Measurements from ENCODE around the gene PXMP4. TPM values are rescaled to one million over a fixed set of nuclear protein-coding genes. Genes with fewer than 3 reads are reported as not detected.
A peak's percentile ranks its signal among the peaks of the same experiment; 100 is the strongest.

PXMP4 gene
- 35.6 TPM for total RNA-seq
- long read RNA-seq, full-length matches to known transcripts = 26 of 37 reads
- long read RNA-seq, partial matches to known transcripts = 1 of 37 reads
- long read RNA-seq, other reads (novel, unspliced or antisense) = 10 of 37 reads

GRCh38 chr20:33719989-33720709, at the start of gene PXMP4:
PXMP4 (minus strand) TSS chr20:33720310; CDS start chr20:33720207, 103 bp downstream.
- H3K27ac ChIP-seq = peak within 1 kb of the TSS; percentile 87
- DNase-seq = peak; percentile 92
- no peaks in the 10 kb centered on the region for H3K9me3 ChIP-seq
- H3K4me1 ChIP-seq = peaks cover 11% of the 10 kb centered on the region
- peaks cover 3% of the 10 kb centered on the region for H3K36me3 ChIP-seq
- intact Hi-C loops (cut with DNase I) = no loop called here
- peak; percentile 97 for ATAC-seq
- H3K27me3 ChIP-seq = no peaks in the 10 kb centered on the region
- TF ChIP-seq CTCF (IDR thresholded peaks at IDR 0.05) = no peak
- H3K4me3 ChIP-seq = peak within 1 kb of the TSS; percentile 89

- H3K9me3 ChIP-seq = no peaks in the 10 kb centered on the region
- intact Hi-C loops (cut with DNase I) = no loop called here
- DNase-seq (no peak), ATAC-seq (no peak)
- no peak for TF ChIP-seq CTCF (IDR thresholded peaks at IDR 0.05)
- peaks cover 28% of the 10 kb centered on the region for H3K36me3 ChIP-seq
- H3K4me1 ChIP-seq = no peaks in the 10 kb centered on the region
- no peak overlapping the region for H3K4me3 ChIP-seq
- H3K27ac ChIP-seq = no peak overlapping the region
- H3K27me3 ChIP-seq = no peaks in the 10 kb centered on the region
Measured at GRCh38 chr20:33769043-33769442, 48.9 kb upstream of the PXMP4 start.

GRCh38 chr20:33767777-33768138, 47.6 kb upstream of the PXMP4 start:
- H3K36me3 ChIP-seq = peaks cover 23% of the 10 kb centered on the region
- no peak overlapping the region for H3K4me3 ChIP-seq
- H3K9me3 ChIP-seq = no peaks in the 10 kb centered on the region
- no peak overlapping the region for H3K27ac ChIP-seq
- no peak for DNase-seq
- no peaks in the 10 kb centered on the region for H3K27me3 ChIP-seq
- H3K4me1 ChIP-seq = no peaks in the 10 kb centered on the region
- TF ChIP-seq CTCF (IDR thresholded peaks at IDR 0.05) = no peak
- ATAC-seq = no peak
- intact Hi-C loops (cut with DNase I) = no loop called here

- H3K27ac ChIP-seq = no peak overlapping the region
- no peak for ATAC-seq
- intact Hi-C loops (cut with DNase I) = no loop called here
- no peaks in the 10 kb centered on the region for H3K4me1 ChIP-seq
- no peaks in the 10 kb centered on the region for H3K27me3 ChIP-seq
- H3K9me3 ChIP-seq = no peaks in the 10 kb centered on the region
- H3K4me3 ChIP-seq = no peak overlapping the region
- H3K36me3 ChIP-seq = peaks cover 21% of the 10 kb centered on the region
- no peak for DNase-seq
- no peak for TF ChIP-seq CTCF (IDR thresholded peaks at IDR 0.05)
Measured at GRCh38 chr20:33766686-33767085, 46.6 kb upstream of the PXMP4 start.

- Histone ChIP-seq H3K27ac (no peak overlapping the region), H3K36me3 (peaks cover 21% of the 10 kb centered on the region), H3K9me3 (no peaks in the 10 kb centered on the region), H3K27me3 (no peaks in the 10 kb centered on the region), H3K4me3 (no peak overlapping the region), H3K4me1 (no peaks in the 10 kb centered on the region)
- no peak for TF ChIP-seq CTCF (IDR thresholded peaks at IDR 0.05)
- intact Hi-C loops (cut with DNase I) = no loop called here
- DNase-seq = no peak
- no peak for ATAC-seq
Measured at GRCh38 chr20:33765592-33765991, 45.5 kb upstream of the PXMP4 start.

All from upper lobe of right lung (tissue), 1 donor.